Muscle layer of colon (tissue), 2 donors: ENCODE data around the gene GMNN.
"Not testable (repeated sequence)": the region's sequence is repeated elsewhere in the genome, so short reads cannot be mapped to it uniquely, and the experiment has no call there.

Experiments
- H3K27ac ChIP-seq: one replicate; pipeline ENCODE4 v1.7.0; 2013; ENCODE audit warnings: low read depth, mild to moderate bottlenecking, low read length, moderate library complexity
- H3K27me3 ChIP-seq, 2 donors: one replicate each; pipeline ENCODE4 v1.7.0; 2013; ENCODE audit warnings: low read length in 2 of 2, mild to moderate bottlenecking in 2 of 2; ENCODE audit not compliant: insufficient read depth in 2 of 2, control insufficient read depth in 1 of 2
- H3K36me3 ChIP-seq: one replicate; pipeline ENCODE4 v1.7.0; 2013; ENCODE audit warnings: mild to moderate bottlenecking, low read length; ENCODE audit not compliant: insufficient read depth
- H3K4me1 ChIP-seq: one replicate; pipeline ENCODE4 v1.7.0; 2013; ENCODE audit warnings: mild to moderate bottlenecking, low read length; ENCODE audit not compliant: insufficient read depth
- H3K4me3 ChIP-seq, 2 donors: one replicate each; pipeline ENCODE4 v1.7.0; 2013; ENCODE audit warnings: low read length in 2 of 2, low read depth in 1 of 2, mild to moderate bottlenecking in 1 of 2, moderate library complexity in 1 of 2
- H3K9ac ChIP-seq: one replicate; pipeline ENCODE4 v1.7.0; 2013; ENCODE audit warnings: low read length
- H3K9me3 ChIP-seq: one replicate; pipeline ENCODE4 v1.7.0; 2013; ENCODE audit warnings: mild to moderate bottlenecking, low read length
- donor health status: abdominal sarcoma.
- donor health status: Adenocarcinoma of cecum.

Gene GMNN

GRCh38 chr6:24749297-24749696, 25.4 kb upstream of the GMNN start:
- Histone ChIP-seq H3K36me3 (no peaks in the 10 kb centered on the region), H3K9me3 (no peaks in the 10 kb centered on the region), H3K27me3 (no peaks in the 10 kb centered on the region), H3K4me3 (no peak overlapping the region), H3K9ac (no peak overlapping the region), H3K4me1 (no peaks in the 10 kb centered on the region), H3K27ac (no peak overlapping the region)

- H3K4me1 ChIP-seq, H3K27me3 ChIP-seq, H3K9me3 ChIP-seq, H3K4me3 ChIP-seq, H3K9ac ChIP-seq, H3K27ac ChIP-seq, H3K36me3 ChIP-seq: not testable (repeated sequence)
Measured at GRCh38 chr6:24750878-24751277, 23.9 kb upstream of the GMNN start.

GRCh38 chr6:24752503-24752902, 22.2 kb upstream of the GMNN start:
- H3K4me3 ChIP-seq, result no peak overlapping the region
- no peak overlapping the region for H3K27ac ChIP-seq
- no peaks in the 10 kb centered on the region for H3K36me3 ChIP-seq
- no peaks in the 10 kb centered on the region for H3K27me3 ChIP-seq
- no peaks in the 10 kb centered on the region for H3K9me3 ChIP-seq
- no peak overlapping the region for H3K9ac ChIP-seq
- H3K4me1 ChIP-seq, result no peaks in the 10 kb centered on the region

- H3K9me3 ChIP-seq, result no peaks in the 10 kb centered on the region
- H3K27ac ChIP-seq, result no peak overlapping the region
- H3K4me1 ChIP-seq, result no peaks in the 10 kb centered on the region
- H3K36me3 ChIP-seq, result no peaks in the 10 kb centered on the region
- H3K9ac ChIP-seq, result no peak overlapping the region
- no peak overlapping the region for H3K4me3 ChIP-seq
- no peaks in the 10 kb centered on the region for H3K27me3 ChIP-seq
Measured at GRCh38 chr6:24752917-24753492, 21.7 kb upstream of the GMNN start.

GRCh38 chr6:24753545-24753944, 21.2 kb upstream of the GMNN start:
- Histone ChIP-seq H3K9ac (no peak overlapping the region), H3K9me3 (no peaks in the 10 kb centered on the region), H3K27me3 (no peaks in the 10 kb centered on the region), H3K4me3 (no peak overlapping the region), H3K4me1 (no peaks in the 10 kb centered on the region), H3K36me3 (no peaks in the 10 kb centered on the region), H3K27ac (no peak overlapping the region)

GRCh38 chr6:24754378-24754777, 20.4 kb upstream of the GMNN start:
- H3K27me3 ChIP-seq, H3K4me1 ChIP-seq, H3K4me3 ChIP-seq, H3K9ac ChIP-seq, H3K27ac ChIP-seq, H3K9me3 ChIP-seq, H3K36me3 ChIP-seq: not testable (repeated sequence)

- no peaks in the 10 kb centered on the region for H3K27me3 ChIP-seq
- H3K36me3 ChIP-seq, result no peaks in the 10 kb centered on the region
- H3K4me3 ChIP-seq, result no peak overlapping the region
- no peaks in the 10 kb centered on the region for H3K4me1 ChIP-seq
- H3K9ac ChIP-seq, result no peak overlapping the region
- no peak overlapping the region for H3K27ac ChIP-seq
- no peaks in the 10 kb centered on the region for H3K9me3 ChIP-seq
Measured at GRCh38 chr6:24755279-24755678, 19.5 kb upstream of the GMNN start.

- Histone ChIP-seq H3K9me3 (no peaks in the 10 kb centered on the region), H3K27me3 (no peaks in the 10 kb centered on the region), H3K36me3 (no peaks in the 10 kb centered on the region), H3K4me1 (no peaks in the 10 kb centered on the region), H3K4me3 (no peak overlapping the region), H3K27ac (no peak overlapping the region), H3K9ac (no peak overlapping the region)
Measured at GRCh38 chr6:24757611-24758010, 17.1 kb upstream of the GMNN start.

- no peak overlapping the region for H3K27ac ChIP-seq
- no peak overlapping the region for H3K4me3 ChIP-seq
- H3K36me3 ChIP-seq, result no peaks in the 10 kb centered on the region
- H3K4me1 ChIP-seq, result no peaks in the 10 kb centered on the region
- no peaks in the 10 kb centered on the region for H3K9me3 ChIP-seq
- H3K9ac ChIP-seq, result no peak overlapping the region
- H3K27me3 ChIP-seq, result no peaks in the 10 kb centered on the region
Measured at GRCh38 chr6:24759718-24760117, 15.0 kb upstream of the GMNN start.

GRCh38 chr6:24760210-24760609, 14.5 kb upstream of the GMNN start:
- Histone ChIP-seq H3K27ac (no peak overlapping the region), H3K9me3 (no peaks in the 10 kb centered on the region), H3K36me3 (no peaks in the 10 kb centered on the region), H3K9ac (no peak overlapping the region), H3K4me3 (no peak overlapping the region), H3K4me1 (no peaks in the 10 kb centered on the region), H3K27me3 (no peaks in the 10 kb centered on the region)

- Histone ChIP-seq H3K27me3 (no peaks in the 10 kb centered on the region), H3K9ac (no peak overlapping the region), H3K27ac (no peak overlapping the region), H3K9me3 (no peaks in the 10 kb centered on the region), H3K4me3 (no peak overlapping the region), H3K36me3 (no peaks in the 10 kb centered on the region), H3K4me1 (no peaks in the 10 kb centered on the region)
Measured at GRCh38 chr6:24761193-24761835, 13.4 kb upstream of the GMNN start.

- Histone ChIP-seq H3K4me3 (no peak overlapping the region), H3K4me1 (no peaks in the 10 kb centered on the region), H3K9ac (no peak overlapping the region), H3K27ac (no peak overlapping the region), H3K27me3 (no peaks in the 10 kb centered on the region), H3K9me3 (no peaks in the 10 kb centered on the region), H3K36me3 (no peaks in the 10 kb centered on the region)
Measured at GRCh38 chr6:24761851-24762250, 12.9 kb upstream of the GMNN start.
